ENCODE measurements around the gene NPY4R2. TPM values are rescaled to one million over a fixed set of nuclear protein-coding genes. Genes with fewer than 3 reads are reported as not detected.
"Not testable (repeated sequence)": the region's sequence is repeated elsewhere in the genome, so short reads cannot be mapped to it uniquely, and the experiment has no call there.

Gene NPY4R2, protein sequence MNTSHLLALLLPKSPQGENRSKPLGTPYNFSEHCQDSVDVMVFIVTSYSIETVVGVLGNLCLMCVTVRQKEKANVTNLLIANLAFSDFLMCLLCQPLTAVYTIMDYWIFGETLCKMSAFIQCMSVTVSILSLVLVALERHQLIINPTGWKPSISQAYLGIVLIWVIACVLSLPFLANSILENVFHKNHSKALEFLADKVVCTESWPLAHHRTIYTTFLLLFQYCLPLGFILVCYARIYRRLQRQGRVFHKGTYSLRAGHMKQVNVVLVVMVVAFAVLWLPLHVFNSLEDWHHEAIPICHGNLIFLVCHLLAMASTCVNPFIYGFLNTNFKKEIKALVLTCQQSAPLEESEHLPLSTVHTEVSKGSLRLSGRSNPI
- 0.86 and 2.2 TPM in 2 replicates for total RNA-seq (2014; rRNA removed; shearing (Covaris generic))

DNA sequence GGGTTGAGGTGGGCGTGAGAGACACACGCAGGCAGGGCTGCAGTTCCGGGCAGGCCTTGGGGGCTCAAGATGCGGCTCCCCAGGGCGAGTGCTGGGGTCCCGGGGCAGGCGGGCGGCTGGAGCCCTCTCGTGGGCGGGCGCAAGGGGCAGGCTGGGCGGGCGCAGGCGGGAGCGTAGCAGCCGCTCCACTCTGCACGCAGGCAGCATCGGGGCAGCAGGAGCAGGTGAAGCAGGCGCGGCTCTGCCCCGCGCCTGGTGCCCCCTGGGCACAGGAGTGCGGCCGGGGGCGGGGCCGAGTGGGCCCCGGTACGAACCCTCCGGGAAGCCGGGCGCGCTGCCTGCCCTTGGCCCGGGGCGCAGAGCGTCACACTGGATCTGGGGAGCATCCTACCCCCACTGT is at the start of gene NPY4R2:
Gene NPY4R2, plus strand, starts transcription at position 188 of the 400 bp plus-strand sequence. CDS start 3,326 bp downstream, outside the sequence.
- not testable (repeated sequence) for DNase-seq (ENCODE audit: low read depth)

DNA sequence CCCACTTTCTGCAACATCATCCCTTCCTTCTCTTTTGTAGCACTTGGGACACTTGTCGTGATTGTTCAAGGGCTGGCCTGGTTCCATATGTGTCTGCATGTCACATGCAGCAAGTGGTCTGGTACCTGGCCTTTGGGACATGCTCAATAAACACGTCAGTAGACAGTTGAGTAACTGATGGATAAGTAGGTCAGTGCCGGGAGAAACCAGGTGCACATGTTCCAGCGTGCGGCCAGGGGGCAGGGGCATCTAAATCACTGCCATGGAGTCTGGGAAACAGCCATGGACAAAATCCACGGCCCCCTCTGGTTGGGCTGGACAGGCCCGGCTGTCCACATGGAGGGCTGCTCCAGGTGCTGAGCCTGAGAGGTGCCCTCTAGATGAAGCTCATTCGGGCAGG is 47.6 kb upstream of the NPY4R2 start:
- DNase-seq (ENCODE audit: low read depth): not testable (repeated sequence)

DNA sequence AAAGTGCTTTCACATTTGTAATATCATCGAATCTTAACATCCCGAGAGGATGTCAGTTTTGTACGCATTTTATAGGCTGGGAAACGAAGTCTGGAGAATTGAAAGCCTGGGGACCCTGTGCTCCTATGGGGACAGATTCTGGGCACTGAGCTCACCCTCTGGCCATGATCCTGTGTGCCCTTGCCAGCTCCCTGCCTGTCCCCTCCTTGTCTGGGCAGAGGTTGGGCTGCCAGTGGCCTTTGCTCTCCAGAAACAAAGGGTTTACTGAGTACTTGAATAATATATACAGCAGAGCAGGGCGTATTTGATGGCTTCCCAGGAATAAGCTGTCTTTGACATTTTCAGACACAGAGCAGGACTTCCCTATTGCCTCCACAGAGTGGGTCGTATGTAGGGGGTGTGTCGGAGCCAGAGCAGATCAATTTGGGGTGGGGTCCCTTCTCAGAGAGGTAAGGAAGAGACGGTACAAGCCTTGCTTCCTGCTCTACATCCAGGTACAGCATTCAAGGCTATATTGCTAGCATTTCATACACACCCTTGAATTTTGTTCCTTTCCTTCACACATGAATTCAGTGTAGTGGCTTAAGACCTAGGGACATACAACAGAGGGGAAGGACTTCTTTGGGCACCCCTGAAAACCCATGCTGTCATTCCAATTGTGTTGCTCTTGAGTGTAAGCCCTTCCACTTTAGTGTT is 46.8 kb upstream of the NPY4R2 start:
- DNase-seq (ENCODE audit: low read depth): not testable (repeated sequence)

DNA sequence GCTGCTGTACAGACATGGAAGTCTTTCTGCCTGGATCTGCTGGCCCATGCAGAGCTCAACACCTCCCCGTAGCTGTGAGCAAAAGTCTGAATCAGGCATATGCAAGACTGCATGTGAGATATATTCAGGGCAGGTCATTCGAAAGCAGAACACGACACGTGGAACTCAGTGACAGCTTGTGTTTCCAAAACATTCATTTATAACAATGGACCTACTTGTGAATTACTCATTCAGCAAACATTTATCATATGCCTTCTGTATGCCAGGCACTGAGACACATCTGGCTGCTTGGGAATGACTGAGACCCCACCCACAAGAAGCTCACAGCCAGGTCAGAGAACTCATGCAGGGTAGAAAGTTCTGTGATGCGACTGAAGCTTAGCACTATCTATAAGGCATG is 46.2 kb upstream of the NPY4R2 start:
- DNase-seq (ENCODE audit: low read depth): not testable (repeated sequence)

DNA sequence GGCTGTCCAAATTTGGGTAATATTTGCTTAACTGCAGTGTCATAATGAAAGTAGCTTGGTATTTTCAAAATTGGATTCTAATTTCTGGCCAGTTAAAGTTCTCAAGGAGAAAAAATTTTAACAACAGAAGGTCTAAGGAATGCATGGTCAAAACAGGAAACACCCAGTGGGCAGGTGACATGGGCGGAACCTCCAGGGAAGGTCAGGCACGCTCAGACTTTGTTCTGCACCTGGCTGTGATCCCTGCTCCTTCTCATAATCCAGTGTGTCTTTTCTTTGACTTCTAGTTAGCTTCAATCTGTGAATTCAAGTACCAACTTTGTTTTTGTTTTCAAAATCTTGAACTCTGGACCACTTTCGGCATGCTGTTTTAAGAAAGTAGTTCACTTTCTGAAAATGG is 34.2 kb upstream of the NPY4R2 start:
- not testable (repeated sequence) for DNase-seq (ENCODE audit: low read depth)

DNA sequence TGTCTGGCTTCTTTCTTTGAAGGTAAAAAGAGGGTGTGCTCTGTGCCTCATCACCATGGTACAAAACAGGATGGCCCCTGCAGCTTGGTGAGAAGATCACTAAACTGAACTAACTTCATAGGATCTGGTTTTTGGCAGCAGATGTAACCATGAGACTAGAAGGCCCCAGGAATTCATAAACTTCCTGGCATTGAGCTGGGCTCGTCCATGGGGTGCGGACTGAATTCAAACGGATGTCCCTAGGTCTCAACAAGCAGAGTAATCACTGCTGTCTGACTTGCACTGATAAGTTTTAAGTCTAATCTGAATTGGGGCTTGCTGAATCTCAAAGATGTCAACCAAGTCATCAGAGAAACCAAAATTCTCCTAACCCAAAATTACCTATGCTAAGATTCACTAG is 33.5 kb upstream of the NPY4R2 start:
- not testable (repeated sequence) for DNase-seq (ENCODE audit: low read depth)

DNA sequence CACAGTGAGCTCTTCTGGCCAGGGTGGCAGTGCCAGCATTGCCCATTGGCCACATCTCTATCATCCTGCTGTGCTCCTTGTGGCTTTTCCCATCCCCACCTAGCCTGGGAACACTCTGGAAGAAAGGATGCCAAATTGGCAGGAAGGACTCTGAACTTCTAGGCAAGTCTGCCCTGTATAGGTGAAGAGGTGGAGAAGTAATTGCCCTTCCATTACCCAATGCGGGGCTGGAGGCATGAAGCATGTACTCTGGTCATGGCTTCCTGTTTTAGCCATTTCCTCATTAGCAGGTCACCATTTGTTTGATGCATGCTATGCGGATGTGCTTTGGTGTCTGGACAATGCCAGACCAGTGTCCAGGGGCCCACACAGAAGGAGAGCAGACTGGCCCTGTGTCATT is 32.1 kb upstream of the NPY4R2 start:
- DNase-seq (ENCODE audit: low read depth): not testable (repeated sequence)

DNA sequence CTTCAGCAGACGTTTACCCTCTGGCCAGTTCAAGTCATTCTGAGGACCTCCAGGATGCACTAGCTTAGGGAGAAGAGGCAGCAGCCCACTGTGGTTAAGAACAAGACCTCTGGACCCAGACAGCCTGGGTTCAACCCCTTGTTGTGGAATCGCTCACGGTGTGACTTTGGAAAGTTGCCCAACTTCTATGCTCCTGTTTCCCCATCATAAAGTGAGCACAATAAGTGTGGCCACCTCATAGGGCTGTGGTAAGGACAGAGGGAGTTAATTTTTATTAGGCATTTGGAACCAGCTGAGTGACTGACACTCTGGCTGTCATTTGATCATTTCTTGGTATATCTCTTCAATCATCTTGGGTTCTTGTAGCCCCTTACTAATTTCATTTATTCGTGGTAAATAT is 31.6 kb upstream of the NPY4R2 start:
- DNase-seq (ENCODE audit: low read depth): not testable (repeated sequence)

DNA sequence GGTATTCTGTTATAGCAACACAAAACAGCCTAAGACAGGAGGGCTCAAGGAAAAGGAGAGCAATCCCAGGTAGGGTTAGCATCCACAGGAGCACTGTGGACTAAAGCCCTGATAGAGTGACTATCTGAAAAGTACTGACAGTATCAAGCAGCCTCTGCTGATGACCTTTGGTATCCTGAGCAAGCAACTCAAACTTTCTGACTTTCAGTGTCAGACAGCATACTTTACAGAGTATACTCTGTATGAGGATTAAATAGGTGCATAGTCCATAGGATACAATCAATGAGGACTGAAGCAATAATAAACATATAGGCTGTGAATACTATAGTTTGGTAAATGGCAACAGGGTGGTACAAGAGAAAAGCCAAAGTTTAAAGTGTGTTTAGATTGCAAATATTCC is 27.7 kb upstream of the NPY4R2 start:
- DNase-seq (ENCODE audit: low read depth): not testable (repeated sequence)

DNA sequence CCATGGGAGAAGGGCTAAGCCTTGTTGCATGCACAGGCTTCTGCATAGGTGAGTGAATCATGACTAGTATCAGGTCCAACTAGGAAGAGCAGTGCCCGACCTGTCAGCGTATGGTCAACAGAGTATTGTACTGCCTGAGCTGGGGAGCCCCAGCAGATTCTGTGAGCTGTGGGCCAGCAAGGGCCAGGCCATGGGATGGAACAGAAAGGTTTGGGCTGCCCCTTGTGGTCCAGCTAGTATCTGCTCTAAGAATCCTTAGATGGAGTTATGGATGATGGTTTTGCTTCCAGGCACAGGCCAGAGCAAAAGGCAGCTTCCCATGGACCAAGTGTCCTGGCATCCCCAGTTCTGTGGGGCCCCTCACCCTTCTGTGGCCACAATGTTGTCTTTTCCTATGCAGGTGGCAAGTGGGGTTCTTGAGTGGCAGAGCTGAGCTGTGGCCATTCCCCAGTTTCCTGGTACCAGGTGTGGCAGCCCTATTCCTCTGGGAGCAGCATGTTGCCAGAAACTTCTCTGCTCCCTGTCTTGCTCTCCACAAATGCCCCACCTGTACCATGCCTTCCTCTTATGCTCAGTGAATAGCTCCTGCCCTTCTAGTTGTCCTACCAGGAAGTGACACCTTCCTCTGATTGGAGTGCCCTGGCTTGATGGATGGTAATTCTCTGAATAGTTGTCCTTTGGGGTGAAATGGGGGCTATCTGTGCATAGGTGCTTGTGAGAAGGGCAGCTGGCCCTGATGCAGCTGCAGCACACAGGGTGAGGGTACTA is 25.8 kb upstream of the NPY4R2 start:
- not testable (repeated sequence) for DNase-seq (ENCODE audit: low read depth)

DNA sequence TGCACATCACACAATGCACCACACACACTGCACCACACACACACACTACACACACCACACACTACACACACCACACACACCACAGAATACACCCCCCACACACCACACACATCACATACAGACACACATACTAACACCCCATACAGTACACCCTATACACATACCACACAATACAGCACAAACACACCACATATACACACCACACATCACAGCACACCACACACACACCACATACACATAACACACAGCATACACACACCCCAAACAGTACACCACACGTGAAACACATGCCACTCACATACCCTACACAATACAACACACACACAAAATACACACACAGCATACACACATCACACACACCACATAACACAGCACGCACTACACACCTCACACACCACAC is 23.9 kb upstream of the NPY4R2 start:
- DNase-seq (ENCODE audit: low read depth): not testable (repeated sequence)

DNA sequence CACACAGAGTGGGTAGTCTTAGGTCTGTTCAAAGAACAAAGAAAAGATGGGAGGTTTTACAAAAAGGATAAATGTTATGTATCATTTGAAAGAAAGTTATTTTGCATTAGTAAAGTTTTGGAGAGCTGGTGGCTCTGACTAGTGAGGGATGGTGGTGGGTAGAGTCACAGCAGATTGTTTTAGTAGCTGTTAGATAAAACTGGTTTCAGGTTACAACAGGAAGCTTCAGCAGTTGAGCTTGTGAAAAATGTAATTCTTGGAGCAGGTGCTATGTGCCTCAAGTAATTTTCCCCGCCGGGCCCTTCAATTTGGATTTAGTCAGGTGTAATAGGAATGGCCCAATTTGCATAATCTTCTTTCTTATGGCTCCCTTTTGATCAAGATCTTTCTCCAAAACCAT is 20.6 kb upstream of the NPY4R2 start:
- not testable (repeated sequence) for DNase-seq (ENCODE audit: low read depth)

DNA sequence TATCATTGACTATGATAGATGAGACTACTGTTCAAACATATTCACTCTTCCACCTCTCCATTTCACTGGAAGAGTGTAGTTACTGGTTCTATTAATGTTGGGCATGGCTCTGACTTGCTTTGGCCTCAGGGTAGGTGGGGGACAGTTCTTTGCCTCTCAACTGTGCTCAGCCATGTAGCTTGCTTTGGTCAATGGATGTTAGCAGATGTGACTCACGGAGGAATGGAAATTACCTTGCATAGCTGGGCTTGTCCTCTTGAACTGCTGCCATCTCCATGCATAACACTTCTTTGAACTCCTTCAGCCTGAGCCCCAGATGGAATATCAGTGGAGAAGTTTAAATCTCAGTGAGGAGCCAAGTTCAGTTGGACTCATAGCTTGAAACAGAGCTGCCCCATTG is 9.1 kb upstream of the NPY4R2 start:
- not testable (repeated sequence) for DNase-seq (ENCODE audit: low read depth)

DNA sequence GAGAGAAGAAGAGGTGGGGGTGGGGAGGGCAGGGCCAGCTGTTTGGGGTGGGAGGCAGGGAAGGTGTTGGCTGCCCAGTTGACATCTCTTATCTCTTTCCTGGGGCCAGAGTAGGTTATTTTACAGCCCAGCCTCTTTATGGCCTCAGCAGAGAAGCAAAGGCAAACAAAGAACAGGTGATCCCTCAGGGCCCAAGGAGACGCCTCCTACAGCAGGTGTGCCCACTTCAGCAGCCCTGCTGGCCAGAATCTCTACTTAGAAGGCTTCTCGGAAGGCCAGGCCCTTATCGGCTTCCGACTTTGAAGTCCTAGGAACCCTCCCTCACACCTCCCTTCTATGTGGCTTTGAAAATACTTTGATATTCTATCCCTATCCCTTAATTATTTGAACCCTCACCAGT is 8.0 kb upstream of the NPY4R2 start:
- DNase-seq (ENCODE audit: low read depth): not testable (repeated sequence)

DNA sequence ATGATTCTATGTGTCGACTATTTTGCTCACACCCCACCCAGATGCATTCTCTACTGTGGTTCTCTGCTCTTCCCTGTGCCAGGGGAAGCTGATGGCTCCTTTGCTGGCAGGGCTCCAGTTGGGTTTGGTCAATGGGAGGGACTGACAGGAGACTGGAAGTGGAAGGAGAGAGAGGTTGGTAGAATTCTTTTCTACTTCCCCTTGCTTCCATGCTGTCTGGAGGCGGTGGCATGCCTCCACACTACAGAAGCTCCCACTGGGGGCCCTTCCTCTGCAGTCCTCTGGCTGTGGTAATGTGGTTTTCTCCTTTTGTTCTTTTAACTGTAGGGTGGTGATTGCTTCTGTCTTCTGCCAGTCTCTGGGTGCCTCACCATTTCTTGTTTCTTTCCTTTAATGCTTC is 4.4 kb upstream of the NPY4R2 start:
- DNase-seq (ENCODE audit: low read depth): not testable (repeated sequence)

DNA sequence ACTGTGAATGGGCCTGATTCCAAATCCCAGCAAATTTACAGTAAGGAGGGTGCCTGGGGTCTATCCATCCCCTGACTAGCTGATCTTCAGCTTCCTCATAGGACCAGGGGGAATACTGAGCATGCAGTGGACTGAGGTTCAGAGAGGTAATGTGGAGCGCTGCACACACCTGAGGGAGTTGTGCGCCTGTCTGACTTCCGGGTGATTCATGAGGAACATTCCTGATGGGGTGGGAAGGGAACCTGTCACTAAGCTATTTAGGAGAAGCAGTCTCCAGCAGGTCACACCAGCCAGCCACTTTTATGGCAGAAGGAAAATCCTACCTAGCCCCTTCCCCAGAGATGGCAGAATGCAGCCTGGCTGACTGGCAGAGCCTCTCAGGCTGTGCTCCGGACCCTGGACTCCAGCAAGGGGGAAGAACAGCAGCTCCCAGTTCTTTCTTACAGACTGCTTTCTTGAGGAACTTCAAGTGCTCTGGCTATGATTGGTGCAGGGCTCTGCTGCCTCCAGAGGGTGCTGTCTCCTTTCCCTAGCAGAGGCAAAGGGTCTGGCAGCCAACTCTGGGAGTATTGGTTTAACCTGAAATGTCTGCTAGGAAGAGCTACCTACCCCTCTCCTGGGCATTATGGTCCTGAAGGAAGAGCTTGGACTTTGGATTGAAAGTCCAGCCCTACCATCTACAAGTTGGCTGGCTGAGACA is 2.5 kb upstream of the NPY4R2 start:
- not testable (repeated sequence) for DNase-seq (ENCODE audit: low read depth)

DNA sequence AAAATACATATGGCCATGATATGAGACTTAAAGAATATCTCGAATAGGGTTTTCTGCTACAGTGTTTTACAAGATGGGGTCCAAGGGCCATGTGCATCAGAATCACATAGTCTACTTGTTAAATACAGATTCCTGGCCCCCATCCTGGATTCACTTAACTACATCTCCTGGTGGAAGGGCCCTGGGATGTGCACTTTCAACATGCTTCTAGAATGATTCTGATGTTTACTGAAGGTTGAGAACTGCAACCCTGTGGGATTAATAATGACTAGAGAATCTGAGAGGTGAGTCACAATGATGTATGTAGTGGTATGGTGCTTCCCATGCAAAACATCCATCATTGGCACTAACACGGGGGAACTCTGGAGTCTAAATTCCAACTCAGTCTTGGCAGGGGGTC is 2.1 kb downstream of the NPY4R2 start:
- DNase-seq (ENCODE audit: low read depth): peak; percentile 40

DNA sequence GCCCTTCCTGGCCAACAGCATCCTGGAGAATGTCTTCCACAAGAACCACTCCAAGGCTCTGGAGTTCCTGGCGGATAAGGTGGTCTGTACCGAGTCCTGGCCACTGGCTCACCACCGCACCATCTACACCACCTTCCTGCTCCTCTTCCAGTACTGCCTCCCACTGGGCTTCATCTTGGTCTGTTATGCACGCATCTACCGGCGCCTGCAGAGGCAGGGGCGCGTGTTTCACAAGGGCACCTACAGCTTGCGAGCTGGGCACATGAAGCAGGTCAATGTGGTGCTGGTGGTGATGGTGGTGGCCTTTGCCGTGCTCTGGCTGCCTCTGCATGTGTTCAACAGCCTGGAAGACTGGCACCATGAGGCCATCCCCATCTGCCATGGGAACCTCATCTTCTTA is 4.0 kb downstream of the NPY4R2 start:
- not testable (repeated sequence) for DNase-seq (ENCODE audit: low read depth)

DNA sequence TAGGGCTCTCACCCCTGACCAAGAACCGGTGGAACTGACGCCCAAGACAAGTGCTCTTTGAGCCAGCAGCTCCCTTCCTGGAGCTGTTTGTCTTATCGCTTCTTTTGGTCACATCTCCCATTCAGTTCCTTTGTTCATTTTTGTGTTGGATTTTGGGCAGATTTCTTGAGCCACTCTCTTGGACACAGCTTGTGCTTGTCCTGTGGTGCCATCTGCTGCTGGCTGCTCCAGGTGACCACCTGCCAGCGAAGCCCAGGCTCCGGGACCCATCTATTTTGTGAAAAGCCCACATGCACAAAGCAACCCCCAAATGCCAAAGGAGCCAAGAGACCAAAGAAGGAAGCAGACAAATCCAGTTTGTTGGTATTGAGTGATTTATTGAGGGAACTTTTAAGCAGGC is 6.2 kb downstream of the NPY4R2 start:
- DNase-seq (ENCODE audit: low read depth): not testable (repeated sequence)

DNA sequence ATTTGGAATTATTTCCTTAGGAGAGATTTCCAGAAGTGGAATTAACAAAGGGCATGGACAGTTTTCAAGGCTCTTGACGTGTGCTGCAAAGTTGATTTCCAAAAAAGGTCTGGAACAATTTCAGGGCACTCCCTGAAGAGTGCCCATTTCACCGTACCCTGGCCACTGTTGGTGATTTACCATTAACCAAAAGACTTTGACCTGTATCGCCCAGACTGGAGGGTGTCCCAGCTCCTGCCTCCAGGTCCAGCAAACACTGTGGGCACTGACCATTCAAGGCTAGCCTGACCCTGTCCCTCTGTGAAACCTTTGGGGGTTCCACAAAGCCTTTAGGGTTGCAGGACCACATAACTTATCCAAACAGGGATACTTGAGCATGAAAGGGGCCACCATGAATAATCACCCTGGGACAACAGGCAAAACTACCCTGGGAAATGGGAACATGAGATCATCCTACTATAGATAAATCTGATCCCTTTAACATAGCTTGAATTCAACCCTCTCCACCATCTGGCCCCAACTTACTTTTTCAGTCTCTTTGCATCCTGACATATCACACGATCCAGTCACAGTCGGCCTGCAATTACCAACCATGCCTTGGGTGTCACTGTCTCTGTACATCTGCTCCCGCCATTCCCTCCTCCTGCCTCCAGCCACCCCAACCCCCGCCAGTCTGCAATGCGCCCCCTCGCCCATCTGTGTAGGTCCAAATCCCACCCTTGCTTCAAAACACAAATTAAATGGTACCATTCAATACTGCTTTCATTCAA is 8.9 kb downstream of the NPY4R2 start:
- not testable (repeated sequence) for DNase-seq (ENCODE audit: low read depth)

DNA sequence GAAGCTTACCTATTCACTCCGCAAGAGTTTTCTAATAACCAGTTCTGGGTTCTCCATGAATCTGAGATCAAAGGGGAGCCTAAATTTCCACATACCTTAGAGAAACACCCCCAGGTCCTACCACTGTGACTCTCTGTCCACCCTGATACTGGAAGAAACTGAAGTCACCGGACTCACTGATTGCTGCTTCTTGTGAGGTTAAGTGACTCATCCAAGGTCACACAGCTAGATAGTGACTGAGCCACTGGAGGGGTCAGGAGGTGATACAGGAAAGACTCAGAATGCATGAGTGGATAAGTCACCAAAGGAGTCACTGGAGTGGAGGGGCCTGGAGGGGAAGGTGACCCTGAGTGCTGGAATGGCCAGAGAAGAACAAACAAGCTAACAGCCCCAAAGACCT is 9.8 kb downstream of the NPY4R2 start:
- DNase-seq (ENCODE audit: low read depth): not testable (repeated sequence)
